BJ (cell line): ENCODE results near the gene IFNG. TPM values are rescaled to one million over a fixed set of nuclear protein-coding genes. Genes with fewer than 3 reads are reported as not detected.

Experiments
- CTCF ChIA-PET: fragments of 350-600 bp; formaldehyde crosslinking; extraction: SDS; loops from one replicate; lab custom pipeline; 2021; ENCODE audit warnings: antibody characterized with exemption, inconsistent platforms; lab: Yijun Ruan, JAX
- POLR2A ChIA-PET: fragments of 300-600 bp; sonication (Branson Sonifier 250); formaldehyde crosslinking; extraction: SDS; loops from one replicate; lab custom pipeline; 2021; ENCODE audit warnings: antibody characterized with exemption; lab: Charles Lee
- DNase-seq: peaks from one replicate; pipeline ENCODE4 v3.0.0-alpha.2; 2011; ENCODE audit warnings: low read depth
- H3K27me3 ChIP-seq: 2 replicates; pipeline ENCODE4 v1.6.0; 2011; ENCODE audit warnings: low read length; ENCODE audit not compliant: control insufficient read depth, insufficient read depth
- H3K36me3 ChIP-seq: 2 replicates; pipeline ENCODE4 v1.5.1; 2011; ENCODE audit warnings: low read length; ENCODE audit not compliant: control insufficient read depth, insufficient read depth
- H3K4me3 ChIP-seq: 2 replicates; pipeline ENCODE4 v1.5.1; 2011; ENCODE audit warnings: low read depth, mild to moderate bottlenecking, control low read depth, low read length
- CTCF ChIP-seq: IDR thresholded peaks from 2 replicates; pipeline ENCODE4 v1.5.1; 2011; ENCODE audit warnings: low read depth, mild to moderate bottlenecking, control low read depth, inconsistent platforms, low read length, moderate library complexity; ENCODE audit not compliant: insufficient read depth
- polyA plus RNA-seq: library from polyadenylated mRNA; depleted of rRNA; stranded (reverse); fragments of >200 nt; gene quantifications from 2 replicates; pipeline ENCODE4 v1.2.3, GENCODE V29; 2011

The IFNG gene
- polyA plus RNA-seq, 1 experiment = not detected

GRCh38 chr12:68157380-68157779 lies 2.2 kb downstream of the IFNG start:
- Histone ChIP-seq H3K36me3 (no peaks in the 10 kb centered on the region), H3K4me3 (no peak overlapping the region), H3K27me3 (peaks cover 3% of the 10 kb centered on the region; the same call in 1 of the 2 replicates)
- no peak for DNase-seq
- TF ChIP-seq CTCF = no peak
- ChIA-PET POLR2A (interaction anchor here (0.6 kb wide), 1 partner anchor 9 kb away, joined by 5 read pairs; no protein-coding TSS in a partner anchor), CTCF (interaction anchor here (0.8 to 3.9 kb wide), 8 partner anchors 11 to 149 kb away, joined by 3 to 23 read pairs (median 3); no protein-coding TSS in a partner anchor)

GRCh38 chr12:68156636-68157035 lies 2.9 kb downstream of the IFNG start:
- POLR2A ChIA-PET = no interaction called here
- Histone ChIP-seq H3K27me3 (peaks cover 3% of the 10 kb centered on the region; the same call in 1 of the 2 replicates), H3K4me3 (no peak overlapping the region), H3K36me3 (no peaks in the 10 kb centered on the region)
- no peak for DNase-seq
- CTCF ChIA-PET = interaction anchor here (0.6 to 3.9 kb wide), 5 partner anchors 14 to 786 kb away, joined by 3 to 23 read pairs (median 3); no protein-coding TSS in a partner anchor
- no peak for TF ChIP-seq CTCF

- DNase-seq = no peak
- POLR2A ChIA-PET = no interaction called here
- H3K27me3 ChIP-seq = peaks cover 3% of the 10 kb centered on the region; the same call in 1 of the 2 replicates
- CTCF ChIA-PET = no interaction called here
- no peak overlapping the region for H3K4me3 ChIP-seq
- H3K36me3 ChIP-seq = no peaks in the 10 kb centered on the region
- no peak for TF ChIP-seq CTCF
These were observed 4.8 kb downstream of the IFNG start for GRCh38 chr12:68154779-68155178.

- CTCF ChIA-PET = no interaction called here
These were observed 11.1 kb downstream of the IFNG start for GRCh38 chr12:68148261-68148951.

More at GRCh38 chr12:68148261-68148951, 11.1 kb downstream of the IFNG start:
- no peak for DNase-seq
- TF ChIP-seq CTCF = no peak
- H3K27me3 ChIP-seq = peaks cover 5% of the 10 kb centered on the region
- H3K4me3 ChIP-seq = no peak overlapping the region
- no peaks in the 10 kb centered on the region for H3K36me3 ChIP-seq
- POLR2A ChIA-PET = interaction anchor here (0.6 kb wide), 2 partner anchors 9 to 790 kb away, joined by 5 to 13 read pairs; no protein-coding TSS in a partner anchor
